HepG2 (cell line): ENCODE data around the gene PMM2. TPM values are rescaled to one million over a fixed set of nuclear protein-coding genes. Genes with fewer than 3 reads are reported as not detected.
A peak's percentile ranks its signal among the peaks of the same experiment; 100 is the strongest.

Experiments
- ATAC-seq: fragments of 200-7000 bp; cut with Tn5 transposase; 3 replicates; pipeline ENCODE4 v1.9.1; 2020; ENCODE audit warnings: mild to moderate bottlenecking, moderate library complexity
- BruUV-seq: library from RNA; stranded (reverse); fragments of 400-500 nt; replicated peaks from 2 replicates; lab custom pipeline; 2021; lab: Mats Ljungman, UMichigan
- CTCF ChIA-PET: fragments of 300-600 bp; formaldehyde crosslinking; extraction: SDS; loops from one replicate; lab custom pipeline; 2021; ENCODE audit warnings: low total read pairs, inconsistent platforms, low intra/inter-chr PET ratio; lab: Yijun Ruan, JAX
- POLR2A ChIA-PET: fragments of 350-600 bp; sonication (Branson Sonifier 250); formaldehyde crosslinking; loops from one replicate; lab custom pipeline; 2020; ENCODE audit warnings: antibody characterized with exemption, inconsistent platforms; lab: Yijun Ruan, JAX
- DNase-seq: peaks from one replicate; pipeline ENCODE4 v3.0.0-alpha.2; 2015; ENCODE audit warnings: low spot score
- FAIRE-seq: peaks from 3 replicates; lab custom pipeline; 2011; peaks lifted over from hg19 to GRCh38; lab: Jason Lieb, UNC
- H2AFZ ChIP-seq: one replicate; pipeline ENCODE4 v1.6.1; 2011; ENCODE audit warnings: low read length, inconsistent platforms
- H3K27ac ChIP-seq: fragments of 300-600 bp; 3 replicates; pipeline ENCODE4 v1.8.0; 2011; ENCODE audit warnings: mixed run types, mild to moderate bottlenecking, mixed read lengths, low read length, inconsistent platforms; ENCODE audit not compliant: insufficient read depth; ENCODE audit errors: extremely low read length
- H3K27me3 ChIP-seq, 2 experiments: fragments of 200-600 bp in 1 of 2; 2 replicates in 1 of 2; 3 replicates in 1 of 2; pipeline versions ENCODE4 v1.6.0 to v1.8.0; 2011; ENCODE audit warnings: low read length in 2 of 2, mild to moderate bottlenecking in 2 of 2, moderate library complexity in 2 of 2, inconsistent platforms in 1 of 2; ENCODE audit not compliant: insufficient read depth in 2 of 2, control insufficient read depth in 1 of 2
- H3K36me3 ChIP-seq, 2 experiments: fragments of 200-600 bp in 1 of 2; replicated peaks in 1 of 2; 2 replicates in 1 of 2; 3 replicates in 1 of 2; pipeline versions ENCODE4 v1.5.1 to v1.8.0; 2011; ENCODE audit warnings: low read length in 2 of 2, inconsistent platforms in 1 of 2; ENCODE audit not compliant: insufficient read depth in 2 of 2, control insufficient read depth in 1 of 2
- H3K4me1 ChIP-seq: 2 replicates; pipeline ENCODE4 v1.5.1; 2012; ENCODE audit warnings: low read length, inconsistent platforms; ENCODE audit not compliant: insufficient read depth
- H3K4me2 ChIP-seq: 2 replicates; pipeline ENCODE4 v1.6.0; 2011; ENCODE audit warnings: low read depth, low read length, inconsistent platforms
- H3K4me3 ChIP-seq, 3 experiments: fragments of 200-600 bp in 1 of 3; sonication (generic), shearing (Covaris generic) in 1 of 3; replicated peaks in 1 of 3; 2 replicates each; pipeline ENCODE4 v1.5.1; 2011 to 2016; ENCODE audit warnings: low read length in 3 of 3, inconsistent platforms in 2 of 3, low read depth in 2 of 3, mild to moderate bottlenecking in 2 of 3, control low read depth in 1 of 3, mixed read lengths in 1 of 3; ENCODE audit not compliant: insufficient read depth in 1 of 3
- H3K79me2 ChIP-seq: one replicate; pipeline ENCODE4 v1.6.1; 2011; ENCODE audit warnings: low read length, inconsistent platforms; ENCODE audit not compliant: insufficient read depth
- H3K9ac ChIP-seq: 2 replicates; pipeline ENCODE4 v1.6.0; 2011; ENCODE audit warnings: mild to moderate bottlenecking, low read depth, low read length, inconsistent platforms; ENCODE audit not compliant: insufficient read depth
- H3K9me3 ChIP-seq: 2 replicates; pipeline ENCODE4 v1.5.1; 2012; ENCODE audit warnings: mild to moderate bottlenecking, low read length
- H4K20me1 ChIP-seq: 2 replicates; pipeline ENCODE4 v1.6.0; 2011; ENCODE audit warnings: inconsistent platforms, mild to moderate bottlenecking, low read length, moderate library complexity; ENCODE audit not compliant: insufficient read depth
- HNRNPLL ChIP-seq: fragments of 200-400 bp; formaldehyde crosslinking; IDR thresholded peaks from 2 replicates; pipeline ENCODE4 v1.6.1; 2017; ENCODE audit warnings: mild to moderate bottlenecking, low read depth, low read length; ENCODE audit not compliant: poor library complexity, severe bottlenecking
- IRF2 ChIP-seq: IDR thresholded peaks from 2 replicates; pipeline ENCODE4 v1.6.1; 2018; ENCODE audit warnings: missing genetic modification reagents, missing compliant biosample characterization
- NFKB2 ChIP-seq: sonication (generic); formaldehyde crosslinking; IDR thresholded peaks from 2 replicates; pipeline ENCODE4 v1.4.0; 2020; ENCODE audit warnings: missing genetic modification reagents, borderline replicate concordance
- TBX2 ChIP-seq: sonication (generic); formaldehyde crosslinking; IDR thresholded peaks from 2 replicates; pipeline ENCODE4 v1.5.0; 2020; ENCODE audit warnings: missing genetic modification reagents, mild to moderate bottlenecking, borderline replicate concordance
- ZNF550 ChIP-seq: sonication (generic); formaldehyde crosslinking; IDR thresholded peaks from 2 replicates; pipeline ENCODE4 v1.4.0; 2020; ENCODE audit warnings: mild to moderate bottlenecking, missing genetic modification reagents, borderline replicate concordance
- WGBS: methylation state at CpG from one replicate; pipeline ENCODE4 v1.1.6; 2017; ENCODE audit warnings: low lambda C conversion rate; 5-methylcytosine and 5-hydroxymethylcytosine counted together
- in situ Hi-C: cut with HindIII; loops from 2 replicates; pipeline ENCODE4 v1.10.0; 2017; ENCODE audit warnings: low pct_unique_long_range_greater_than_20kb; ENCODE audit not compliant: extremely low pct_ligation_motif_present
- intact Hi-C: fragments of 100-400 bp; cut with micrococcal nuclease; formaldehyde crosslinking; loops from one replicate; pipeline ENCODE4 v1.10.0; 2022; ENCODE audit not compliant: unreplicated experiment
- polyA plus RNA-seq, 8 experiments: library from polyadenylated mRNA; depleted of rRNA in 3 of 8; stranded (reverse) in 7 of 8; unstranded in 1 of 8; fragments of >200 nt; fragmentation: Illumina TruSeq in 4 of 8; extraction: Trizol in 4 of 8; gene quantifications; 2 replicates each; pipeline versions ENCODE4 v1.2.1 to v1.2.3, GENCODE V29; 2011 to 2016; ENCODE audit warnings: low read depth in 4 of 8, missing spikeins in 1 of 8, mixed read lengths in 1 of 8; ENCODE audit not compliant: insufficient read depth in 1 of 8
- total RNA-seq, 5 experiments: library from RNA; depleted of rRNA; stranded (reverse); fragments of >200 nt; fragmentation: Illumina TruSeq; extraction: Trizol; gene quantifications; 2 replicates each; pipeline ENCODE4 v1.2.3, GENCODE V29; 2016; ENCODE audit warnings: low read depth in 1 of 5
- TF ChIP-seq, protein P1 (sequence below): sonication (generic); formaldehyde crosslinking; IDR thresholded peaks from 2 replicates; pipeline ENCODE4 v1.4.0; 2020; ENCODE audit warnings: missing genetic modification reagents, mild to moderate bottlenecking, borderline replicate concordance
- TF ChIP-seq, protein P2 (sequence below): sonication (generic); formaldehyde crosslinking; IDR thresholded peaks from 2 replicates; pipeline ENCODE4 v1.4.0; 2020; ENCODE audit warnings: missing genetic modification reagents
- TF ChIP-seq, protein P3 (sequence below): sonication (generic); formaldehyde crosslinking; IDR thresholded peaks from 2 replicates; pipeline ENCODE4 v1.4.0; 2020; ENCODE audit warnings: mild to moderate bottlenecking, missing genetic modification reagents

PMM2 gene
- total and polyA plus RNA-seq, 2 of the 13 experiments (the other 11 are each of a cell fraction or from before 2014, with no cell fraction given), result 52.2 to 93.7 TPM

DNA sequence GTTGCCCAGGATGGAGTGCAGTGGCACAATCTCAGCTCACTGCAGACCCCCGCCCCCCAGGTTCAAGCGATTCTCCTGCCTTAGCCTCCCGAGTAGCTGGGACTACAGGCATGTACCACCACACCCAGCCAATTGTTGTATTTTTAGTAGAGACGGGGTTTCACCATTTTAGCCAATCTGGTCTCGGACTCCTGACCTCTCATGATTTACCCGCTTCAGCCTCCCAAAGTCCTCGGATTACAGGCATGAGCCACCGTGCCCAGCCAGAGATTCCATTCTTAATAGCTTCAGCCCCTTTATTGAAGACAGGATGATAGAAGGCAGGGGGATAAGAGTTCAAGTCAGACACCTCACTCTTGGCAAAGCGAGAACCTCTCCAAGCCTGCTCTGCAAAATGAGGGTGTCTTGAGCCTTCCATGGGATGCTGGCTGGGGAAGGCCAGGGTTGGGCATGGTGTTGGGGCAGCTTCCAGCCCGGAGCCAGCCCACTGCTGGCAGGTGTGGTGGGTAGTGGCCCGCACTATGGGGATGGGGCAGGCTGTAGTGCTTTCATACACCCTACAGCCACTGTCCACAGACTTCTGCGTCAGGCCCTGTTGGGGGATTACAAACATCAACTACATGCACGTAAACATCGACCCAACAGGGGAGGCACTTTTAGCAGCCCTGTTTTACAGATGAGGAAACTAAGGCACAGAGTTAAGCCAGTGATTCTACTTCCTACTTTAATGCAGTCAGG is 67.7 kb downstream of the PMM2 start (continued):
- no peak for TF ChIP-seq NFKB2
- no peak for TF ChIP-seq HNRNPLL
- TF ChIP-seq, all 625 proteins: peak for 28

DNA sequence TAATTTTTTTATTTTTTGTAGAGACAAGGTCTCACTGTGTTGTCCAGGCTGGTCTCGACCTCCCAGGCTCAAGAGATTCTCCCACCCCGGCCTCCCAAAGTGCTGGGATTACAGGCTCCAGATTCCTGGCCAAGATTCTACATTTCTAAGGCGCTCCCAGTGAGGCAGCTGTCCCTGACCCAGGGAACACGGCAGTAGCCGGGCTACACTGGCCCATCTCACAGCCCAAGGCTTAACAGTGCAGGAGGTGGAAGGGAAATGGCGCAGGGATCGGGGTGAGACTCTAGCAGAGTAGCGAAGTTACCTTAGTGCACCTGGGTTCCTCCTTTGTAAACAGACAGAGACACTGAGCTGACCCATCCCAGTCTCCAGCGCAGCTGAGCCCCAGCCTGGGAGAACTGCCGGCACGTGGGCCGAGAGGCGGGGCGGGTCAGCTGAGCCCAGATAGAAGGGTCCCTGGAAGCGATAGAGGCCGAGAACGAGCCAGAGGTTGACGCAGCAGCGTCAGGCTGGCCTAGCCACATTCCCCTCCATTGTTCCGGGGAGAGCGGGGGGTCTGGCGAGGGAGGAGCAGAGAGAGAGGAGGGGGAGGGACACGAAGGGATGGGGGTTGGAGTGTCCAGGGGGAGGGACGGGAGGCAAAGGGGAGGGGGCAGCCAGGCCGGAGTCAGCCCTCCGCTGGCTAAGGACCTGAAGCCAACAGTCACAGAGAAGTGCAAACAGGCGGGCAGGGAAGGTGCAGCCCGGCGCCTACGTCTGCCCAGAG is 68.7 kb downstream of the PMM2 start:
- peak; percentile 88 for DNase-seq
- peaks cover 75% of the 10 kb centered on the region for H3K4me1 ChIP-seq
- BruUV-seq, result no TSS peak
- peak; percentile 71; the same call in 1 of the 2 replicates for TF ChIP-seq TBX2
- TF ChIP-seq ZNF550 (CRISPR knock-in tag), result no peak
- TF ChIP-seq, protein P1, sequence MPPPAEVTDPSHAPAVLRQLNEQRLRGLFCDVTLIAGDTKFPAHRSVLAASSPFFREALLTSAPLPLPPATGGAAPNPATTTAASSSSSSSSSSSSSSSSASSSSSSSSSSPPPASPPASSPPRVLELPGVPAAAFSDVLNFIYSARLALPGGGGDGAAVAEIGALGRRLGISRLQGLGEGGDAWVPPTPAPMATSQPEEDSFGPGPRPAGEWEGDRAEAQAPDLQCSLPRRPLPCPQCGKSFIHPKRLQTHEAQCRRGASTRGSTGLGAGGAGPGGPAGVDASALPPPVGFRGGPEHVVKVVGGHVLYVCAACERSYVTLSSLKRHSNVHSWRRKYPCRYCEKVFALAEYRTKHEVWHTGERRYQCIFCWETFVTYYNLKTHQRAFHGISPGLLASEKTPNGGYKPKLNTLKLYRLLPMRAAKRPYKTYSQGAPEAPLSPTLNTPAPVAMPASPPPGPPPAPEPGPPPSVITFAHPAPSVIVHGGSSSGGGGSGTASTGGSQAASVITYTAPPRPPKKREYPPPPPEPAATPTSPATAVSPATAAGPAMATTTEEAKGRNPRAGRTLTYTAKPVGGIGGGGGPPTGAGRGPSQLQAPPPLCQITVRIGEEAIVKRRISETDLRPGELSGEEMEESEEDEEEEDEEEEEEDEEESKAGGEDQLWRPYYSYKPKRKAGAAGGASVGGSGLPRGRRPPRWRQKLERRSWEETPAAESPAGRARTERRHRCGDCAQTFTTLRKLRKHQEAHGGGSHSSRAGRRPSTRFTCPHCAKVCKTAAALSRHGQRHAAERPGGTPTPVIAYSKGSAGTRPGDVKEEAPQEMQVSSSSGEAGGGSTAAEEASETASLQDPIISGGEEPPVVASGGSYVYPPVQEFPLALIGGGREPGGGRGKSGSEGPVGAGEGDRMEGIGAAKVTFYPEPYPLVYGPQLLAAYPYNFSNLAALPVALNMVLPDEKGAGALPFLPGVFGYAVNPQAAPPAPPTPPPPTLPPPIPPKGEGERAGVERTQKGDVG, result no peak
- TF ChIP-seq, protein P2, sequence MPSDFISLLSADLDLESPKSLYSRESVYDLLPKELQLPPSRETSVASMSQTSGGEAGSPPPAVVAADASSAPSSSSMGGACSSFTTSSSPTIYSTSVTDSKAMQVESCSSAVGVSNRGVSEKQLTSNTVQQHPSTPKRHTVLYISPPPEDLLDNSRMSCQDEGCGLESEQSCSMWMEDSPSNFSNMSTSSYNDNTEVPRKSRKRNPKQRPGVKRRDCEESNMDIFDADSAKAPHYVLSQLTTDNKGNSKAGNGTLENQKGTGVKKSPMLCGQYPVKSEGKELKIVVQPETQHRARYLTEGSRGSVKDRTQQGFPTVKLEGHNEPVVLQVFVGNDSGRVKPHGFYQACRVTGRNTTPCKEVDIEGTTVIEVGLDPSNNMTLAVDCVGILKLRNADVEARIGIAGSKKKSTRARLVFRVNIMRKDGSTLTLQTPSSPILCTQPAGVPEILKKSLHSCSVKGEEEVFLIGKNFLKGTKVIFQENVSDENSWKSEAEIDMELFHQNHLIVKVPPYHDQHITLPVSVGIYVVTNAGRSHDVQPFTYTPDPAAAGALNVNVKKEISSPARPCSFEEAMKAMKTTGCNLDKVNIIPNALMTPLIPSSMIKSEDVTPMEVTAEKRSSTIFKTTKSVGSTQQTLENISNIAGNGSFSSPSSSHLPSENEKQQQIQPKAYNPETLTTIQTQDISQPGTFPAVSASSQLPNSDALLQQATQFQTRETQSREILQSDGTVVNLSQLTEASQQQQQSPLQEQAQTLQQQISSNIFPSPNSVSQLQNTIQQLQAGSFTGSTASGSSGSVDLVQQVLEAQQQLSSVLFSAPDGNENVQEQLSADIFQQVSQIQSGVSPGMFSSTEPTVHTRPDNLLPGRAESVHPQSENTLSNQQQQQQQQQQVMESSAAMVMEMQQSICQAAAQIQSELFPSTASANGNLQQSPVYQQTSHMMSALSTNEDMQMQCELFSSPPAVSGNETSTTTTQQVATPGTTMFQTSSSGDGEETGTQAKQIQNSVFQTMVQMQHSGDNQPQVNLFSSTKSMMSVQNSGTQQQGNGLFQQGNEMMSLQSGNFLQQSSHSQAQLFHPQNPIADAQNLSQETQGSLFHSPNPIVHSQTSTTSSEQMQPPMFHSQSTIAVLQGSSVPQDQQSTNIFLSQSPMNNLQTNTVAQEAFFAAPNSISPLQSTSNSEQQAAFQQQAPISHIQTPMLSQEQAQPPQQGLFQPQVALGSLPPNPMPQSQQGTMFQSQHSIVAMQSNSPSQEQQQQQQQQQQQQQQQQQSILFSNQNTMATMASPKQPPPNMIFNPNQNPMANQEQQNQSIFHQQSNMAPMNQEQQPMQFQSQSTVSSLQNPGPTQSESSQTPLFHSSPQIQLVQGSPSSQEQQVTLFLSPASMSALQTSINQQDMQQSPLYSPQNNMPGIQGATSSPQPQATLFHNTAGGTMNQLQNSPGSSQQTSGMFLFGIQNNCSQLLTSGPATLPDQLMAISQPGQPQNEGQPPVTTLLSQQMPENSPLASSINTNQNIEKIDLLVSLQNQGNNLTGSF, result no peak
- peak; percentile 72; the same call in 1 of the 2 replicates for TF ChIP-seq IRF2 (CRISPR knock-in tag)
- TF ChIP-seq, protein P3, sequence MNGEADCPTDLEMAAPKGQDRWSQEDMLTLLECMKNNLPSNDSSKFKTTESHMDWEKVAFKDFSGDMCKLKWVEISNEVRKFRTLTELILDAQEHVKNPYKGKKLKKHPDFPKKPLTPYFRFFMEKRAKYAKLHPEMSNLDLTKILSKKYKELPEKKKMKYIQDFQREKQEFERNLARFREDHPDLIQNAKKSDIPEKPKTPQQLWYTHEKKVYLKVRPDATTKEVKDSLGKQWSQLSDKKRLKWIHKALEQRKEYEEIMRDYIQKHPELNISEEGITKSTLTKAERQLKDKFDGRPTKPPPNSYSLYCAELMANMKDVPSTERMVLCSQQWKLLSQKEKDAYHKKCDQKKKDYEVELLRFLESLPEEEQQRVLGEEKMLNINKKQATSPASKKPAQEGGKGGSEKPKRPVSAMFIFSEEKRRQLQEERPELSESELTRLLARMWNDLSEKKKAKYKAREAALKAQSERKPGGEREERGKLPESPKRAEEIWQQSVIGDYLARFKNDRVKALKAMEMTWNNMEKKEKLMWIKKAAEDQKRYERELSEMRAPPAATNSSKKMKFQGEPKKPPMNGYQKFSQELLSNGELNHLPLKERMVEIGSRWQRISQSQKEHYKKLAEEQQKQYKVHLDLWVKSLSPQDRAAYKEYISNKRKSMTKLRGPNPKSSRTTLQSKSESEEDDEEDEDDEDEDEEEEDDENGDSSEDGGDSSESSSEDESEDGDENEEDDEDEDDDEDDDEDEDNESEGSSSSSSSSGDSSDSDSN, result peak; percentile 78

More for the DNA sequence above, 68.7 kb downstream of the PMM2 start:
- ChIA-PET CTCF (no interaction called here), POLR2A (interaction anchor here (0.7 to 10.4 kb wide), 4 partner anchors 13 to 225 kb away, joined by 4 to 235 read pairs (median 56); partner anchors contain the start of genes HAPSTR1 and LITAFD)
- Histone ChIP-seq H2AFZ (no peak overlapping the region), H4K20me1 (peaks cover 40% of the 10 kb centered on the region; the same call in 1 of the 2 replicates), H3K27ac (peak overlapping the region; percentile 95), H3K9ac (peak overlapping the region; percentile 86), H3K9me3 (no peaks in the 10 kb centered on the region), H3K79me2 (peaks cover 70% of the 10 kb centered on the region), H3K4me3 (peak overlapping the region; percentile 82 to 97 (median 87)), H3K36me3 (no peaks in the 10 kb centered on the region), H3K27me3 (no peaks in the 10 kb centered on the region; a peak in 1 of 5 replicates), H3K4me2 (peak overlapping the region; percentile 91)
- peak; percentile 60 for FAIRE-seq
- intact Hi-C loops (loop anchor here (2.0 to 5.0 kb wide), 2 partner anchors 16 to 226 kb away; partner anchors contain the start of gene HAPSTR1), in situ Hi-C loops (no loop called here)
- WGBS, result 13% methylated on average over 30 of the region's 30 CpGs
- ATAC-seq, result peak; percentile 4
